GM12878 (cell line): Measurements from ENCODE around the gene ETV3L. TPM values are rescaled to one million over a fixed set of nuclear protein-coding genes. Genes with fewer than 3 reads are reported as not detected.

Experiments
- ATAC-seq: fragments of 200-7000 bp; cut with Tn5 transposase; 3 replicates; pipeline ENCODE4 v1.9.1; 2020; ENCODE audit warnings: mild to moderate bottlenecking, moderate library complexity
- BruUV-seq: library from RNA; stranded (reverse); fragments of 400-500 nt; replicated peaks from 2 replicates; lab custom pipeline; 2021; lab: Mats Ljungman, UMichigan
- CTCF ChIA-PET: fragments of 300-600 bp; sonication (Branson Sonifier 250); formaldehyde crosslinking; extraction: SDS; loops from one replicate; lab custom pipeline; 2021; ENCODE audit warnings: inconsistent platforms; lab: Yijun Ruan, JAX
- POLR2A ChIA-PET: fragments of 350-600 bp; formaldehyde crosslinking; extraction: SDS; loops from one replicate; lab custom pipeline; 2021; ENCODE audit warnings: inconsistent platforms; lab: Charles Lee
- RAD21 ChIA-PET: fragments of 300-600 bp; sonication (Branson Sonifier 250); formaldehyde crosslinking; loops from one replicate; lab custom pipeline; 2023; ENCODE audit warnings: antibody characterized with exemption; ENCODE audit not compliant: unreplicated experiment; lab: Charles Lee
- SMC1A ChIA-PET: fragments of 300-600 bp; sonication (Branson Sonifier 250); formaldehyde crosslinking; loops from one replicate; lab custom pipeline; 2023; ENCODE audit not compliant: unreplicated experiment, uncharacterized antibody; lab: Charles Lee
- DNase-seq: peaks from one replicate; pipeline ENCODE4 v3.0.0-alpha.2; 2011; ENCODE audit warnings: low read depth, low spot score
- FAIRE-seq: peaks from 3 replicates; lab custom pipeline; 2011; peaks lifted over from hg19 to GRCh38; lab: Jason Lieb, UNC
- H2AFZ ChIP-seq: 2 replicates; pipeline ENCODE4 v1.6.0; 2011; ENCODE audit warnings: low read depth, low read length, control low read depth; ENCODE audit not compliant: control insufficient read depth
- H3K27ac ChIP-seq: 2 replicates; pipeline ENCODE4 v1.5.1; 2011; ENCODE audit warnings: control low read depth; ENCODE audit not compliant: control insufficient read depth, insufficient read depth
- H3K27me3 ChIP-seq, 2 experiments: replicated peaks in 1 of 2; 2 replicates each; pipeline versions ENCODE4 v1.6.0 to v1.6.1; 2011; ENCODE audit warnings: low read length in 1 of 2; ENCODE audit not compliant: control insufficient read depth in 2 of 2, insufficient read depth in 2 of 2
- H3K36me3 ChIP-seq, 2 experiments: 2 replicates each; pipeline ENCODE4 v1.5.1; 2011; ENCODE audit warnings: low read length in 1 of 2; ENCODE audit not compliant: control insufficient read depth in 2 of 2, insufficient read depth in 2 of 2
- H3K4me1 ChIP-seq: 2 replicates; pipeline ENCODE4 v1.6.1; 2011; ENCODE audit warnings: mild to moderate bottlenecking, low read length, moderate library complexity, mixed read lengths; ENCODE audit not compliant: control insufficient read depth, insufficient read depth
- H3K4me2 ChIP-seq: 2 replicates; pipeline ENCODE4 v1.6.0; 2011; ENCODE audit warnings: control low read depth; ENCODE audit not compliant: control insufficient read depth, insufficient read depth
- H3K4me3 ChIP-seq: fragments of 200-600 bp; sonication (generic); 2 replicates; pipeline ENCODE4 v1.5.1; 2016
- H3K79me2 ChIP-seq: 2 replicates; pipeline ENCODE4 v1.6.0; 2011; ENCODE audit warnings: low read length; ENCODE audit not compliant: control insufficient read depth, insufficient read depth
- H3K9ac ChIP-seq: 2 replicates; pipeline ENCODE4 v1.8.0; 2011; ENCODE audit warnings: low read length, control low read depth, mixed read lengths; ENCODE audit not compliant: control insufficient read depth, insufficient read depth
- H3K9me3 ChIP-seq: replicated peaks from 3 replicates; pipeline ENCODE4 v1.5.1; 2011; ENCODE audit warnings: mild to moderate bottlenecking, low read length; ENCODE audit not compliant: control insufficient read depth, insufficient read depth
- H4K20me1 ChIP-seq: 2 replicates; pipeline ENCODE4 v1.6.0; 2011; ENCODE audit not compliant: control insufficient read depth, insufficient read depth
- ATF7 ChIP-seq: fragments of 450-650 bp; IDR thresholded peaks from 2 replicates; pipeline ENCODE4 v1.6.1; 2016; ENCODE audit warnings: low read depth, mild to moderate bottlenecking
- CTCF ChIP-seq, 3 experiments: IDR thresholded peaks in 2 of 3; conservative IDR thresholded peaks in 1 of 3; 2 replicates each; pipeline ENCODE4 v1.5.1; 2011; ENCODE audit warnings: low read depth in 3 of 3, low read length in 3 of 3, mild to moderate bottlenecking in 3 of 3, control low read depth in 2 of 3, moderate library complexity in 2 of 3, inconsistent platforms in 1 of 3, mixed read lengths in 1 of 3; ENCODE audit not compliant: control insufficient read depth in 2 of 3, insufficient read depth in 1 of 3; ENCODE audit errors: extremely low read depth in 1 of 3
- DPF2 ChIP-seq: fragments of 450-650 bp; IDR thresholded peaks from 2 replicates; pipeline ENCODE4 v1.6.1; 2017; ENCODE audit warnings: mild to moderate bottlenecking
- E4F1 ChIP-seq: fragments of 450-650 bp; IDR thresholded peaks from 2 replicates; pipeline ENCODE4 v1.6.1; 2018; ENCODE audit warnings: borderline replicate concordance, mild to moderate bottlenecking; ENCODE audit not compliant: partially characterized antibody
- KDM1A ChIP-seq: fragments of 200-600 bp; sonication (generic); IDR thresholded peaks from 2 replicates; pipeline ENCODE4 v1.6.1; 2016; ENCODE audit warnings: borderline replicate concordance
- MXI1 ChIP-seq: fragments of 150-350 bp; IDR thresholded peaks from 2 replicates; pipeline ENCODE4 v1.6.1; 2011; ENCODE audit warnings: low read depth, mild to moderate bottlenecking, inconsistent platforms, low read length, improper control_type of control experiment
- NFIC ChIP-seq: IDR thresholded peaks from 2 replicates; pipeline ENCODE4 v1.6.1; 2012; ENCODE audit warnings: low read depth, mild to moderate bottlenecking, inconsistent platforms, low read length, moderate library complexity
- NR2C1 ChIP-seq: fragments of 450-650 bp; IDR thresholded peaks from 2 replicates; pipeline ENCODE4 v1.6.1; 2017; ENCODE audit warnings: antibody characterized with exemption, mild to moderate bottlenecking, moderate library complexity
- RBBP5 ChIP-seq: fragments of 200-600 bp; sonication (generic); conservative IDR thresholded peaks from 2 replicates; pipeline ENCODE4 v1.6.1; 2016
- RELB ChIP-seq: fragments of 450-650 bp; IDR thresholded peaks from 2 replicates; pipeline ENCODE4 v1.6.1; 2017; ENCODE audit warnings: low read depth, mild to moderate bottlenecking, moderate library complexity
- RUNX3 ChIP-seq: IDR thresholded peaks from 2 replicates; pipeline ENCODE4 v1.6.1; 2012; ENCODE audit warnings: low read length, inconsistent platforms
- TAF1 ChIP-seq: IDR thresholded peaks from 2 replicates; pipeline ENCODE4 v1.6.1; 2011; ENCODE audit warnings: mild to moderate bottlenecking, low read depth, low read length, borderline replicate concordance
- ZBTB11 ChIP-seq: fragments of 450-650 bp; formaldehyde crosslinking; IDR thresholded peaks from 2 replicates; pipeline ENCODE4 v1.5.0; 2022; ENCODE audit warnings: mild to moderate bottlenecking, missing genetic modification characterization
- ZNF217 ChIP-seq: fragments of 450-650 bp; IDR thresholded peaks from 2 replicates; pipeline ENCODE4 v1.6.1; 2017; ENCODE audit warnings: antibody characterized with exemption, mild to moderate bottlenecking
- WGBS: methylation state at CpG from one replicate; pipeline ENCODE4 v1.1.6; 2016; ENCODE audit warnings: low lambda C conversion rate; ENCODE audit not compliant: insufficient replicate concordance, insufficient coverage; ENCODE audit errors: missing lambda C conversion rate; 5-methylcytosine and 5-hydroxymethylcytosine counted together
- in situ Hi-C: fragments of 300-500 bp; cut with MboI; formaldehyde crosslinking; loops from 9 replicates; pipeline ENCODE4 v1.14.3; 2018; ENCODE audit warnings: mixed read lengths
- intact Hi-C: fragments of 100-400 bp; cut with micrococcal nuclease; formaldehyde crosslinking; loops from one replicate; pipeline ENCODE4 v1.14.2; 2022; ENCODE audit not compliant: unreplicated experiment
- polyA plus RNA-seq, 11 experiments: library from polyadenylated mRNA; depleted of rRNA in 4 of 11; unstranded in 6 of 11; stranded (reverse) in 5 of 11; fragments of >200 nt; fragmentation: Nextera tagmentation in 4 of 11; fragmentation: Illumina TruSeq in 1 of 11; extraction: Ambion mirVana in 4 of 11; extraction: Trizol in 1 of 11; gene quantifications; 1 replicate in 1 of 11; 2 replicates in 10 of 11; pipeline versions ENCODE4 v1.2.1 to v1.2.3, GENCODE V29; 2011 to 2016; ENCODE audit warnings: inconsistent platforms in 2 of 11, missing spikeins in 2 of 11, low read depth in 1 of 11
- total RNA-seq, 4 experiments: library from RNA; depleted of rRNA in 3 of 4; stranded (reverse); fragments of >200 nt in 3 of 4; fragmentation: Illumina TruSeq in 1 of 4; extraction: Trizol in 1 of 4; gene quantifications; 2 replicates each; pipeline versions ENCODE4 v1.2.1 to v1.2.3, GENCODE V29; 2013 to 2021

The ETV3L gene
- total and polyA plus RNA-seq, 10 of the 15 experiments (the other 5 are each of a cell fraction or from before 2014, with no cell fraction given) = 0.03 to 1.3 (median 0.44) TPM

- no peak overlapping the region for H3K27ac ChIP-seq
- FAIRE-seq (no peak), DNase-seq (no peak), ATAC-seq (no peak)
- H3K9me3 ChIP-seq = no peaks in the 10 kb centered on the region
- peaks cover 0 to 3% of the 10 kb centered on the region in 2 experiments; a peak in 1 of 4 replicates for H3K27me3 ChIP-seq
- ChIA-PET POLR2A (no interaction called here), RAD21 (no interaction called here), SMC1A (interaction anchor here (1.3 to 2.6 kb wide), 3 partner anchors 8 to 105 kb away, joined by 3 to 7 read pairs (median 6); no protein-coding TSS in a partner anchor), CTCF (interaction anchor here (0.5 to 1.9 kb wide), 4 partner anchors 21 to 144 kb away, joined by 3 to 9 read pairs (median 3); no protein-coding TSS in a partner anchor)
- intact Hi-C loops = no loop called here
- H3K36me3 ChIP-seq = no peaks in the 10 kb centered on the region
- no peak overlapping the region for H2AFZ ChIP-seq
- in situ Hi-C loops = no loop called here
- no TSS peak for BruUV-seq
- no peaks in the 10 kb centered on the region for H3K4me1 ChIP-seq
- no peak overlapping the region for H3K4me2 ChIP-seq
- 4% methylated on average over 2 of the region's 2 CpGs for WGBS
- no peak overlapping the region for H3K4me3 ChIP-seq
- H4K20me1 ChIP-seq = no peaks in the 10 kb centered on the region
- H3K9ac ChIP-seq = no peak overlapping the region
- H3K79me2 ChIP-seq = no peaks in the 10 kb centered on the region
- TF ChIP-seq RBBP5 (no peak), TAF1 (no peak), NFIC (no peak), CTCF (IDR thresholded peaks at IDR 0.05 in 2 of 3, conservative IDR thresholded peaks at IDR 0.05 in 1 of 3; ENCODE audit: control insufficient read depth in 2 of 3, extremely low read depth in 1 of 3, insufficient read depth in 1 of 3, low read depth in 3 of 3, low read length in 3 of 3) (no peak), RUNX3 (no peak), ZNF217 (no peak), ZBTB11 (CRISPR knock-in tag) (no peak), KDM1A (no peak), DPF2 (no peak), RELB (no peak), NR2C1 (no peak), MXI1 (no peak), ATF7 (no peak), E4F1 (no peak)
These were observed 30.0 kb downstream of the ETV3L start for GRCh38 chr1:157069601-157070000.
